Vagina (tissue), 2 donors: ENCODE results near the gene PACS2.

ENCODE experiments used
- POLR2A ChIP-seq, 2 donors: fragments of 450-650 bp; IDR thresholded peaks; one replicate each; pipeline ENCODE4 v1.6.1; 2017; ENCODE audit warnings: antibody characterized with exemption in 2 of 2, mild to moderate bottlenecking in 2 of 2, moderate library complexity in 2 of 2
- POLR2AphosphoS5 ChIP-seq, 2 donors: sonication (generic); formaldehyde crosslinking; IDR thresholded peaks; one replicate each; pipeline ENCODE4 v1.9.0; 2017; ENCODE audit warnings: antibody characterized with exemption in 2 of 2, mild to moderate bottlenecking in 2 of 2, low read depth in 1 of 2; ENCODE audit not compliant: insufficient read depth in 1 of 2
- TF ChIP-seq, protein P1 (sequence below), 3 experiments: fragments of 450-650 bp in 2 of 3; fragments of 200-600 bp in 1 of 3; sonication (generic) in 1 of 3; IDR thresholded peaks; one replicate each; pipeline ENCODE4 v1.5.1; 2017 to 2019; ENCODE audit warnings: antibody characterized with exemption in 3 of 3, mild to moderate bottlenecking in 2 of 3, moderate library complexity in 2 of 3

DNA sequence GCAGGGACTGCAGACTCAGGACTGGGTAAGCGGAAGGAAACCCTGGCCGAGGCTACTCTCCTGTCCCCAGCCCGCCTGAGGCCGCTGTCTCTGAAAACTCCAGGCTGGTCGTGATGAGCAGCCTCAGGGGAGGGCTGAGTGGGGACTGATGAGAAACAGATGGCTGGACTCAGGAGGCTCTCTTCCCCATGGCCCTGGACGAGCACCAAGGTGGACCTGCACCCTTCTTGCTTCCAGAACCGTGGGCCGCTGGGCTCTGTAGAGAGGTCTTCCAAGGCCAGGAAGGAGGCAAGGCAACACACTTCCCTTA, 84.9 kb downstream of the PACS2 start:
- TF ChIP-seq, protein P1, sequence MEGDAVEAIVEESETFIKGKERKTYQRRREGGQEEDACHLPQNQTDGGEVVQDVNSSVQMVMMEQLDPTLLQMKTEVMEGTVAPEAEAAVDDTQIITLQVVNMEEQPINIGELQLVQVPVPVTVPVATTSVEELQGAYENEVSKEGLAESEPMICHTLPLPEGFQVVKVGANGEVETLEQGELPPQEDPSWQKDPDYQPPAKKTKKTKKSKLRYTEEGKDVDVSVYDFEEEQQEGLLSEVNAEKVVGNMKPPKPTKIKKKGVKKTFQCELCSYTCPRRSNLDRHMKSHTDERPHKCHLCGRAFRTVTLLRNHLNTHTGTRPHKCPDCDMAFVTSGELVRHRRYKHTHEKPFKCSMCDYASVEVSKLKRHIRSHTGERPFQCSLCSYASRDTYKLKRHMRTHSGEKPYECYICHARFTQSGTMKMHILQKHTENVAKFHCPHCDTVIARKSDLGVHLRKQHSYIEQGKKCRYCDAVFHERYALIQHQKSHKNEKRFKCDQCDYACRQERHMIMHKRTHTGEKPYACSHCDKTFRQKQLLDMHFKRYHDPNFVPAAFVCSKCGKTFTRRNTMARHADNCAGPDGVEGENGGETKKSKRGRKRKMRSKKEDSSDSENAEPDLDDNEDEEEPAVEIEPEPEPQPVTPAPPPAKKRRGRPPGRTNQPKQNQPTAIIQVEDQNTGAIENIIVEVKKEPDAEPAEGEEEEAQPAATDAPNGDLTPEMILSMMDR (IDR thresholded peaks at IDR 0.05): no peak
- TF ChIP-seq POLR2AphosphoS5 (IDR thresholded peaks at IDR 0.05; ENCODE audit: insufficient read depth in 1 of 2, low read depth in 1 of 2) (no peak), POLR2A (IDR thresholded peaks at IDR 0.05) (no peak)
